Measurements from ENCODE around the gene COL24A1.
"Not testable (repeated sequence)": the region's sequence is repeated elsewhere in the genome, so short reads cannot be mapped to it uniquely, and the experiment has no call there.

Gene COL24A1

DNA sequence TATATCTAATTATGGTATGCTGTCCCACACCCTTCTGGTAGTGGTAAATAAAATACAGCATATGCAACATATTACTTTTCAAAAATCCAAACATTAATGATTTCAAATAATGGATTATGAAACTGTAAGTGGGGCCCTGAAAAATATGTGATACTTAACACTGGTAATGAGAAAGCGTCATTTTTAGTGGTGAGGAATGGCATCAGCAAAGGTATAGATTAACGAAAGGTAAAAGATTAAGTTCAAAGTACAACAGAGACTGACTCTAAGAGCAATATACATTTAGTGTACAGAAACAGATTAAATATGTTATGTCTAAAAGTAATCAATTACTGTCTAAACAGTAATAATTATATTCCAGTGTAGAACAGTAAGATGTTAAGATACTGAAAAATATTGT is 194.1 kb downstream of the COL24A1 start:
- H3K4me3 ChIP-seq, result no peak overlapping the region
- no peak for DNase-seq (ENCODE audit: low spot score)
- no peak overlapping the region for H3K27ac ChIP-seq
- TF ChIP-seq, protein P1, sequence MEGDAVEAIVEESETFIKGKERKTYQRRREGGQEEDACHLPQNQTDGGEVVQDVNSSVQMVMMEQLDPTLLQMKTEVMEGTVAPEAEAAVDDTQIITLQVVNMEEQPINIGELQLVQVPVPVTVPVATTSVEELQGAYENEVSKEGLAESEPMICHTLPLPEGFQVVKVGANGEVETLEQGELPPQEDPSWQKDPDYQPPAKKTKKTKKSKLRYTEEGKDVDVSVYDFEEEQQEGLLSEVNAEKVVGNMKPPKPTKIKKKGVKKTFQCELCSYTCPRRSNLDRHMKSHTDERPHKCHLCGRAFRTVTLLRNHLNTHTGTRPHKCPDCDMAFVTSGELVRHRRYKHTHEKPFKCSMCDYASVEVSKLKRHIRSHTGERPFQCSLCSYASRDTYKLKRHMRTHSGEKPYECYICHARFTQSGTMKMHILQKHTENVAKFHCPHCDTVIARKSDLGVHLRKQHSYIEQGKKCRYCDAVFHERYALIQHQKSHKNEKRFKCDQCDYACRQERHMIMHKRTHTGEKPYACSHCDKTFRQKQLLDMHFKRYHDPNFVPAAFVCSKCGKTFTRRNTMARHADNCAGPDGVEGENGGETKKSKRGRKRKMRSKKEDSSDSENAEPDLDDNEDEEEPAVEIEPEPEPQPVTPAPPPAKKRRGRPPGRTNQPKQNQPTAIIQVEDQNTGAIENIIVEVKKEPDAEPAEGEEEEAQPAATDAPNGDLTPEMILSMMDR (IDR thresholded peaks at IDR 0.05), result no peak

DNA sequence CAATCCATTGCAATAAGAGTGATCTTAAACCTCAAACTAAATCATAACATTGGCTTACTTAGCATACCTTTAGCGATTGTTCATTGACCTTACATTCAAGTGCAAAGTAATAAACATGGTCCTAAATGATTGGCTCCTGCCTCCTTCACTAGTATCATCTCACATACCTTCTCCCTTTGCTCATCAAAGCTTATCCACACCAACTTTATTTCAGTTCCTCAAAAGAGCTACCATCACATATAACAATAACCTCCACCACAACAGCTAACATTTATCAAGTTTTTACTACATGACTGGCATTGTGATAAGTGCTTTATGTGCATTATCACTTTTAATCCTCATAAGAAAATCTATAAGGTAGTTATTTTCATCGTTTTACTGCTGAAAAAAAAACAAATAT is 198.8 kb downstream of the COL24A1 start:
- Histone ChIP-seq H3K4me3 (no peak overlapping the region), H3K27ac (no peak overlapping the region)
- no peak for DNase-seq (ENCODE audit: low spot score)
- TF ChIP-seq, protein P1 (IDR thresholded peaks at IDR 0.05), result no peak

DNA sequence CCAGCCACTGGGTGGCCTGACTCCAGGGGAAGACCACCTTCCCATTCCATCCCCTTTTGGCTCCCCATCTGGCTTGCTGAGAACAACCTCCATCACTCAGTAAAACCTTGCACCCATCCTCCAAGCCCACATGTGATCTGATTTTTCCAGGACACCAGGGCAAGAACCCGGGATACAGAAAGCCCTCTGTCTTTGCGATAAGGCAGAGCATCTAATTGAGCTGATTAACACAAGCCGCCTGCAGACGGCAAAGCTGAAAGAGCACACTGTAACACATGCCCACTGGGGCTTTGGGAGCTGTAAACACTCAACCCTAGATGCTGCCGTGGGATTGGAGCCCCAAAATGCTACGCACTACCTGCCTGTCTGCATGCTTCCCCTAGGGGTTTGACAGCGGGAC is 201.4 kb downstream of the COL24A1 start:
- H3K27ac ChIP-seq; H3K4me3 ChIP-seq; DNase-seq (ENCODE audit: low spot score): not testable (repeated sequence)

DNA sequence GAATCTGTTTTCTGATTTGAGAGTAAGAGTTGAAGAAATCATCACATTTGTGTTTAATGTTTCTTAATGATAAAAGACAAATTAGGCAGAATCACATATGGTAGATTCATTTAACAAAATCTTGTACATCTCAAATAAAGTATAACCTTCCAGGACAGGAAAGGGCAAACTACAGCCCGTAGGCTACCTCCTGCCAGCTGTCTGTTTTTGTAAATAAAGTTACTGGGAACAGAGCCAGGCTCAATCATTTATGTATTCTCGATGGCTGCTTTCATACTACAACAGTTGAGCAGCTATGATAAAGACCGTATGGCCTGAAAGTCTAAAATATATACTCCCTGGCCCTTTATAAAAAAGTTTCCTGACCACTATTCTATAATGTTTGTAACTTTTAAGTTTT is 204.1 kb downstream of the COL24A1 start:
- no peak overlapping the region for H3K4me3 ChIP-seq
- no peak overlapping the region for H3K27ac ChIP-seq
- DNase-seq (ENCODE audit: low spot score), result no peak
- TF ChIP-seq, protein P1 (IDR thresholded peaks at IDR 0.05), result no peak

DNA sequence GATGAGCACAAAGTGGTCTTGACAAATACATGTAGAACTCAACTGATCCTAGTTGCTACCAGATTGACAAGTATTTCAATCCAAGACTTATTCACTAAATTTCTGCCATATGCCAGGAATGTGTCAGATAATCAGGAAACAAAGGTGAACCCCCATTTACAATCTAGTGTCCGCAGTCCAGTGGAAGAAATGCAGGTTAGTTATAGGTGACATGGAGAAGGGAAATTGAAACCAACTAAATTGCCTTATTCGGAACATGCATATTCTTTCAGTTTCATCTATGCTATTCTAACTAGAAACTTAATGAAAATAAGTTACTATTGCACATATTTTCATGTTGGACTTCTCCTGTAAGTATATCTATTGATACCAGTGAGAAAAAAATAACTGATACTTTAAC is 209.4 kb downstream of the COL24A1 start:
- Histone ChIP-seq H3K4me3 (no peak overlapping the region), H3K27ac (no peak overlapping the region)
- no peak for DNase-seq (ENCODE audit: low spot score)
- TF ChIP-seq, protein P1 (IDR thresholded peaks at IDR 0.05), result no peak

DNA sequence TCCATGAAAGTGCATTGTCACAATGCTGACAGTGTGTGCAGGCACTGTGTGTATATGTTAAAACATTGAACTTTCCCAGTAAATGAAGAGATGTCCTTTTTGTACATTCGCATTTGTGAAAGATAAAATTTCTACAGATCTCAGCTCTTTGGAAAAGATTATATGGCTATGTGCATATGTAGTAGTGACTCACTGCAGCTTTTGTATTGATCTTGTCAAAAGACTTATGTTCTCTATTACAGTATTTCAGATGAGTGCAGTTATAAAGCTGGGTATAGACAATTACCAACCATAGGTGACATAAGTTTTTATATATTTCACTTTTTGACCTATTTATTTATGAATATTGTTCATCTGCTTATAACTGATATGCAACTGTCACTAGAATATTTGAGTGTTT is 212.6 kb downstream of the COL24A1 start:
- no peak overlapping the region for H3K27ac ChIP-seq
- TF ChIP-seq, protein P1 (IDR thresholded peaks at IDR 0.05), result no peak
- DNase-seq (ENCODE audit: low spot score), result no peak
- no peak overlapping the region for H3K4me3 ChIP-seq

DNA sequence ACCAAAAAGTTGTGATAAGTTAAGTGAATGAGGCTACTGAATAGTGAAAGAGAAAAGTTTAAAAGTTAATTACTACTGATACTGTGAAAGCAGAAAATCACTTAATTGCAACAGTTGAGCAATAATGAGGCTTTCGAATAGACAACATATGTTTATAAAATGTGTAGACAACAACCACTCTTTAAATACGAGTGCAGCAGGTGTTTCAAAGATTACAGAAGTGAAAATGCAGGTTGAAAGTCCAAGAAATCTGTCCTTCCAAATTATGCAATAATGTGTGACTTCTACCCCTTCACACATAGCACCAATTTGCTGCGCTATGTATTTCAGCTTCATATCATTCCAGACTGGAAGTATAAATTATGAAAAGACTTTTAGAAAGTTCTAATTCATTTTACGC is 213.0 kb downstream of the COL24A1 start:
- Histone ChIP-seq H3K4me3 (no peak overlapping the region), H3K27ac (no peak overlapping the region)
- no peak for DNase-seq (ENCODE audit: low spot score)
- TF ChIP-seq, protein P1 (IDR thresholded peaks at IDR 0.05), result no peak

Data from coronary artery (tissue), 2 donors.